ENCODE data around the gene GMCL1. TPM values are rescaled to one million over a fixed set of nuclear protein-coding genes. Genes with fewer than 3 reads are reported as not detected.
"Not testable (repeated sequence)": the region's sequence is repeated elsewhere in the genome, so short reads cannot be mapped to it uniquely, and the experiment has no call there.

Gene GMCL1
- total and polyA plus RNA-seq, 2 experiments from 2014 or later, result 9.6 to 14.5 TPM

DNA sequence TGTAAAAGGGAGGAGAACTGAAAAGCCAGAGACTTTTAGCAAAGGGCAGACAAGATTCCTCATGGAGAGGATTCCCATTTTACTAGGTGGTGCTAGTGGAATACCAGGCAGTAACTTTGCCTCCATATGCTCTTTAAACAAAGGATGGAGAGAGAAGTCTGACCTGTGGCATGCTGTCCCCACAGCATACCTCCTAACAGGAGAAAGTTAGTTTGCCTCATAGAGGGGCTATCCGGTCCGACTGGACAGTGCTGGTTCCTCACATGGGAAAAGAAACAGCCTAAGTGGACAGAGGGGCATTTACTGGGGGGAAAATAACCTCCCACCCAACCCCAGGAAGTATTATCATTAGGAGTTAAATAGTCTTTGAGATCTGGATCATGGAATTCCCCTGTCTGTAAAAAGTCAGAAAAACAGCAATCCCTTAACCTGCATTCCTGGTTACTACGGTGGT, 31.6 kb upstream of the GMCL1 start:
- no peaks in the 10 kb centered on the region for H3K9me3 ChIP-seq (ENCODE audit: low read depth)
- WGBS, 2 experiments (ENCODE audit: low coverage in 1 of 2, low lambda C conversion rate in 2 of 2, missing lambda C conversion rate in 2 of 2), result 48 to 54% methylated on average over 3 of the region's 3 CpGs
- H3K4me3 ChIP-seq, result peak overlapping the region; percentile 74
- in situ Hi-C loops (cut with MboI), result no loop called here
- H2AFZ ChIP-seq, result peak overlapping the region; percentile 71
- peaks cover 18% of the 10 kb centered on the region for H3K4me1 ChIP-seq (ENCODE audit: insufficient read depth)
- H3K9me2 ChIP-seq (ENCODE audit: insufficient read depth), result no peaks in the 10 kb centered on the region
- peak overlapping the region; percentile 83 for H3K9ac ChIP-seq
- H3K27me3 ChIP-seq (replicated peaks; ENCODE audit: insufficient read depth), result no peaks in the 10 kb centered on the region
- DNase-seq, result no peak
- no peaks in the 10 kb centered on the region for H3K79me2 ChIP-seq (ENCODE audit: insufficient read depth)
- H4K20me1 ChIP-seq (ENCODE audit: insufficient read depth), result no peaks in the 10 kb centered on the region
- H3K4me2 ChIP-seq (ENCODE audit: unreplicated experiment), result peak overlapping the region; percentile 99
- H3K27ac ChIP-seq, result peak overlapping the region; percentile 93
- H3F3A ChIP-seq (ENCODE audit: insufficient read depth), result peaks cover 19% of the 10 kb centered on the region; the same call in 1 of the 2 replicates
- H3K36me3 ChIP-seq (ENCODE audit: low read depth), result 0 out of 2 replicates have a peak, but pooled peaks cover 3% of the 10 kb centered on the region
- TF ChIP-seq EZH2phosphoT487 (IDR thresholded peaks at IDR 0.05; ENCODE audit: insufficient read depth, low read depth) (no peak), EZH2 (IDR thresholded peaks at IDR 0.05; ENCODE audit: insufficient read depth, poor library complexity, severe bottlenecking) (no peak)

DNA sequence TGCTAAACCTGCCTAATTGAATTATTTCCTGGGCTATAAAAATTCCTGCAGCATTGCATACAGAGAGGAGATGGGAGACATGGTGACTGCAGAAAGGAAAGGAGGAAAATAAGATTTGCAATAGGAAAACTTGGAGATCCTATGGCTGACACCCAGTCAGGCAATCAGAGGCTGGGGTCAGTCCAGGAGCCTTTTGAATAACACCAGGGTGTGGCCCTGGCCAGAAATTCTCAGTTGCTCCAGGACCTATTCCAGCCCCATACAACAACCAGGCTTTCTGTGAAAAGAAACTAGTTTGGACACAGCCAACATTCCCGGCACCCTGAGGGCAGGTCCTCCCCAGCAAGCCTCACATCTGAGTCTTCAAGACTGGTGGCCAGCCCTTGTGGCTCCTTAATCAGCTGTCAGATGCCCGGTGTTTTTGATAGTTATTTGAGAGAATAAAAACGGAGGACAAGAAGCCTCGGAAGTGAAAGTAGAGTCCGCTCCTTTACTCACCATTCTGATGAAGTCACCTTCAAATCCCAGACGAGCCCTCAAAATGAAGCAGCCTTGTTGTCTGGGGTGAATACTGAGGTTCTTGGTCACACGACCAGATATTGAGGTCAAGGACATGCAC, 31.1 kb upstream of the GMCL1 start:
- peak overlapping the region; percentile 93 for H3K27ac ChIP-seq
- H3K36me3 ChIP-seq (ENCODE audit: low read depth), result 0 out of 2 replicates have a peak, but pooled peaks cover 3% of the 10 kb centered on the region
- no peaks in the 10 kb centered on the region for H3K9me3 ChIP-seq (ENCODE audit: low read depth)
- peak; percentile 83 for DNase-seq
- peak overlapping the region; percentile 71 for H2AFZ ChIP-seq
- H3F3A ChIP-seq (ENCODE audit: insufficient read depth), result peaks cover 19% of the 10 kb centered on the region; the same call in 1 of the 2 replicates
- WGBS, 2 experiments (ENCODE audit: low coverage in 1 of 2, low lambda C conversion rate in 2 of 2, missing lambda C conversion rate in 2 of 2), result 2% methylated on average over 7 of the region's 7 CpGs
- TF ChIP-seq EZH2 (IDR thresholded peaks at IDR 0.05; ENCODE audit: insufficient read depth, poor library complexity, severe bottlenecking) (no peak), EZH2phosphoT487 (IDR thresholded peaks at IDR 0.05; ENCODE audit: insufficient read depth, low read depth) (no peak)
- H3K4me1 ChIP-seq (ENCODE audit: insufficient read depth), result peaks cover 18% of the 10 kb centered on the region
- H3K4me2 ChIP-seq (ENCODE audit: unreplicated experiment), result peak overlapping the region; percentile 99
- in situ Hi-C loops (cut with MboI), result no loop called here
- peak overlapping the region; percentile 74 for H3K4me3 ChIP-seq
- H3K27me3 ChIP-seq (replicated peaks; ENCODE audit: insufficient read depth), result no peaks in the 10 kb centered on the region
- peak overlapping the region; percentile 83 for H3K9ac ChIP-seq
- H3K79me2 ChIP-seq (ENCODE audit: insufficient read depth), result no peaks in the 10 kb centered on the region
- no peaks in the 10 kb centered on the region for H3K9me2 ChIP-seq (ENCODE audit: insufficient read depth)
- H4K20me1 ChIP-seq (ENCODE audit: insufficient read depth), result no peaks in the 10 kb centered on the region

DNA sequence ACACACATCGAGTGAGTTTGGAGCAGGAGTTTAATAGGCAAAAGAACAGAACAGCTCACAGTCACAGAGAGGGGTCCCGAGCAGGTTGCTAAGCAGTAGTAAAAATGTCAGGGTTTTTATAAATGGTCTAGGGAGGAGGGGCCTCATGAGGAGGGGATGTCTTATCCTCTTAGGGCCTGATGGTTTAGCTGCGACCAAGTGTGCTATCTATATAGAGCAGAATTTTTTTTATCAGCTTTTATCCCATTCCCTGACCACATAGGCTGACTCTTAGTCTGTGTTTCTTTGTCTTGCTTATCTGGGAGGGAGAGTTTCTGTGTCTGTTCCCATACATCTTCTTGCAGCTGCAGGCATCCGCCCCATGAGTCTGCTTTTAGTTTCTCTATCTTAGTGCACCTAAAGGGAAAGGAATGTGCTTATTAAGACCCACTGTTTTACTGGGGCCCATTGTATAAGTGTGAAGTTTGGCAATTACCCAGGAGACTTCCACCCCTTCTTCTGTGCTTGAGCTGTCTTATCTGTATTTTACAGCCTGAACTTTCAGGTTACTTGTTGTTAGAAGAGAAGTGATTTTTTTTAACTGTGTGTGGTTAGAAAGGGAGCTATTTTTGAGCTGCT, 30.4 kb upstream of the GMCL1 start:
- WGBS, 2 experiments (ENCODE audit: low coverage in 1 of 2, low lambda C conversion rate in 2 of 2, missing lambda C conversion rate in 2 of 2), result 4% methylated on average over 4 of the region's 4 CpGs
- peak overlapping the region; percentile 99 for H3K4me2 ChIP-seq (ENCODE audit: unreplicated experiment)
- no peaks in the 10 kb centered on the region for H3K27me3 ChIP-seq (replicated peaks; ENCODE audit: insufficient read depth)
- H3K36me3 ChIP-seq (ENCODE audit: low read depth), result 0 out of 2 replicates have a peak, but pooled peaks cover 3% of the 10 kb centered on the region
- TF ChIP-seq EZH2phosphoT487 (IDR thresholded peaks at IDR 0.05; ENCODE audit: insufficient read depth, low read depth) (no peak), EZH2 (IDR thresholded peaks at IDR 0.05; ENCODE audit: insufficient read depth, poor library complexity, severe bottlenecking) (no peak)
- no peaks in the 10 kb centered on the region for H4K20me1 ChIP-seq (ENCODE audit: insufficient read depth)
- no peaks in the 10 kb centered on the region for H3K79me2 ChIP-seq (ENCODE audit: insufficient read depth)
- H3K4me1 ChIP-seq (ENCODE audit: insufficient read depth), result peaks cover 18% of the 10 kb centered on the region
- peak overlapping the region; percentile 83 for H3K9ac ChIP-seq
- H2AFZ ChIP-seq, result peak overlapping the region; percentile 71
- no peaks in the 10 kb centered on the region for H3K9me2 ChIP-seq (ENCODE audit: insufficient read depth)
- in situ Hi-C loops (cut with MboI), result no loop called here
- peak overlapping the region; percentile 74 for H3K4me3 ChIP-seq
- DNase-seq, result peak; percentile 80
- peak overlapping the region; percentile 93 for H3K27ac ChIP-seq
- H3F3A ChIP-seq (ENCODE audit: insufficient read depth), result peaks cover 19% of the 10 kb centered on the region; the same call in 1 of the 2 replicates
- H3K9me3 ChIP-seq (ENCODE audit: low read depth), result no peaks in the 10 kb centered on the region

DNA sequence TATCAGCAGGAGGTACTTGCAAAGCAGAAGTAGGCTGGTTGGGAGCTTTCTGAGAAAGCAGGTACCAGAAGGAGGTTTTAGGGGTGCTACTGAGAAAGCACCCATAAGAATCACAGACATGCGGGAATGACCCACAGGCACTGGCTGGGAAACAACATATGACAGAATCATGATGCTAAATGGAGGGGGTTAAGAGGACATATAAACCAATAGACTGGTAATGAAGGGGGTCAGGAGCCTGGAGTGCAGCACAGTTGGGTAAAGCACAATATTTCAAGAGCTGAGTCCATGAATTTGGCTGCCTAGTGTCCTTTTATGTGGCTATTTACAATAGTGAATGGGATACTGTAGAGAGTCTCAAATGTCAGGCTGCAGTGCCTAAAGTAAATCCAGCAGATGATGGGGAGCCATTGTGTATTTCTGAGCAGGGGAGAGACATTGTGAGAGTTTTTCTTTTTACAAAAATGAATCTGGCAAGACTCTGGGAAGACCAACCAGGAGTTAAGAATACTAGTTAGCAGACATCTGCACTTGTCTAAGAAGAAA, 27.6 kb upstream of the GMCL1 start:
- Histone ChIP-seq H3F3A (ENCODE audit: insufficient read depth) (peaks cover 19% of the 10 kb centered on the region; the same call in 1 of the 2 replicates), H3K9me2 (ENCODE audit: insufficient read depth) (no peaks in the 10 kb centered on the region), H3K4me3 (no peak overlapping the region), H3K36me3 (ENCODE audit: low read depth) (0 out of 2 replicates have a peak, but pooled peaks cover 11% of the 10 kb centered on the region), H3K9ac (no peak overlapping the region), H3K79me2 (ENCODE audit: insufficient read depth) (no peaks in the 10 kb centered on the region), H3K4me2 (ENCODE audit: unreplicated experiment) (no peak overlapping the region), H3K9me3 (ENCODE audit: low read depth) (no peaks in the 10 kb centered on the region), H2AFZ (no peak overlapping the region), H3K27ac (no peak overlapping the region), H4K20me1 (ENCODE audit: insufficient read depth) (no peaks in the 10 kb centered on the region), H3K4me1 (ENCODE audit: insufficient read depth) (peaks cover 18% of the 10 kb centered on the region), H3K27me3 (replicated peaks; ENCODE audit: insufficient read depth) (no peaks in the 10 kb centered on the region)
- TF ChIP-seq EZH2phosphoT487 (IDR thresholded peaks at IDR 0.05; ENCODE audit: insufficient read depth, low read depth), result no peak
- no peak for TF ChIP-seq EZH2 (IDR thresholded peaks at IDR 0.05; ENCODE audit: insufficient read depth, poor library complexity, severe bottlenecking)
- no peak for DNase-seq
- in situ Hi-C loops (cut with MboI), result no loop called here
- 94 to 100% methylated on average over 1 of the region's 1 CpG for WGBS, 2 experiments (ENCODE audit: low coverage in 1 of 2, low lambda C conversion rate in 2 of 2, missing lambda C conversion rate in 2 of 2)

DNA sequence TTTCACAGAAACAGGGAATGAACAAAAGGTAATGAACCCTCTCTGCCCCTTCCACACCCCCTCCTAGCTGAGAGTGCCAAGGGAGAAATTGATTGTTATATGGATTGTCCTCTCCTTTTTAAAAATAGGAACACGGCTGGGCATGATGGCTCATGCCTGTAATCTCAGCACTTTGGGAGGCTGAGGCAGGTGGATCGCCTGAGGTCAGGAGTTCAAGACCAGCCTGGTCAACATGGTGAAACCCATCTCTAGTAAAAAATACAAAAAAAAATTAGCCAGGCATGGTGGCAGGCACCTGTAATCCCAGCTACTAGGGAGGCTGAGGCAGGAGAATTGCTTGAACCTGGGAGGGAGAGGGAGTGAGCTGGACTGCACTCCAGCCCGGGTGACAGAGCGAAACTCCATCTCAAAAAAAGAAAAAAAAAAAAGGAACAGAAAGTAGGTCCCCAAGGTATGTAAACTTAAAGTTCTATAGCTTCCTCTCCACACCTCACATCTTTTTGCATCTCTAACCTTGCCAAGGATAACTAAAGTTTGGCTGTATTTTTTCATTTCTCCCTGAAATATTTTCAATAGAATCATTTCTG, 26.6 kb upstream of the GMCL1 start:
- H3K9ac ChIP-seq; H3K4me3 ChIP-seq; H3K9me3 ChIP-seq (ENCODE audit: low read depth); DNase-seq; H3K79me2 ChIP-seq (ENCODE audit: insufficient read depth); in situ Hi-C loops (cut with MboI); H3K9me2 ChIP-seq (ENCODE audit: insufficient read depth); H2AFZ ChIP-seq; H4K20me1 ChIP-seq (ENCODE audit: insufficient read depth); H3K27me3 ChIP-seq (replicated peaks; ENCODE audit: insufficient read depth); H3K4me2 ChIP-seq (ENCODE audit: unreplicated experiment); H3K27ac ChIP-seq: not testable (repeated sequence)
- Histone ChIP-seq H3F3A (ENCODE audit: insufficient read depth) (peaks cover 17% of the 10 kb centered on the region; the same call in 1 of the 2 replicates), H3K4me1 (ENCODE audit: insufficient read depth) (peaks cover 13% of the 10 kb centered on the region), H3K36me3 (ENCODE audit: low read depth) (peaks cover 14% of the 10 kb centered on the region; the same call in 1 of the 2 replicates)
- WGBS, 2 experiments (ENCODE audit: low coverage in 1 of 2, low lambda C conversion rate in 2 of 2, missing lambda C conversion rate in 2 of 2), result 92 to 93% methylated on average over 4 of the region's 4 CpGs
